ENCODE results near the gene RBP3.

RBP3 gene

GRCh38 chr10:47359101-47359500, 10.9 kb downstream of the RBP3 start:
- no peak for DNase-seq (ENCODE audit: low spot score)

DNA sequence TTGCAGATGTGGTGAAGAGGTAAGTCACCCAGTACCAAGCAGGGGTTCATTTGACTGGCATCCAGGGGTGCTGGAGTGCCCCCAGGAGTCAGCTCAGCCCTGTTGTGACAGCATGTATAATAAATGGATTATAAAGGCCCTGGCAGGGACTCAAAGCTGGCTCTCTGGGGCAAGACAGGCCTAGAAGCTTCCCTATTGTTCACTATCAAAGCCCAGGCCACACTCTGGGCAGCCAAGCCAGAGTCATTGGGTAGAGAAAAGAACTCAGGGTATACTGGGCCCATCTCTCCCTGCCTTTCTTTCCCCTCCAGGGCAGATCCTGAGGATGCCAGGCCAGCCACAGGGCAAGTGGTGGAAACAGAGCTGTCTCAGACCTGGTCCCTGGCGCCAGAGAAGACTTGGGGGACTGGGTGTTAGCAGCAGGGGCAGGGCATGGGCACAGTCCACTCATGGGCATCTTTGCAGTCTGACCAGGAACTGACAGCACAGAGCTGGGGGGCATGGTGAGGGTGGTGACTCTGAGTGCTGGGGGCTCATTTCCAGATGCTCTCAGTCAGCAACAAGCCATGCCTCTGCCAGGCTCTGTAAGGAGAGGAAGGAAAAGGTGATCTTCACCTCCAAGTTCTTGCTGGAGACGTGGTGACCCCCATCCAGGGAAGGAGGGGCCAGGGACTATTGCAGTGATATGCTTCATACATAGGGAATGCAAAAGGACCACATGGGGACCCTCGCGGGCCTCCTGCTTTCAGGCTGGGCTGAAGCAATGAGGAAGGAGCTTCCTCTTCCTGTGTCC, 11.7 kb downstream of the RBP3 start:
- DNase-seq (ENCODE audit: low spot score), result peak; percentile 26

- DNase-seq (ENCODE audit: low spot score), result no peak
These were observed 12.4 kb downstream of the RBP3 start for GRCh38 chr10:47360419-47361040.

DNA sequence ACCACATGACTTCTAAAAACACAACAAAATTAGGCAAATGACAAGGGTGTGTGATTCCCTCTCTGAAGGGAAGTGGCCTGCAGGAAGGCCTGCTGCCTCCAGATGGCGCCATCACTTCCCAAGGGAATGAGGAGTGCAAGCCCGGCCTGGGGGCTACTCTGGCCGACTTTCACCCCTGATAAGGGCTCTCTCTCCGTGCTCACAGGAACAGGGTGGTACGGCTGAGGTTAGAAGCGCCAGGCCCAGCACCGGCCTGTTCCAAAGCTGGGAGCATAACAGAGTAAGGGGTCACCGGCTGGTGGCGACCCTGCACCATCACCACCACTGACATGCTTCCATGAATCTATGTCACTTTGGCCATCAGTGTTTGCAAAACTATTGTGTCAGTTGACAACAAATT, 13.1 kb downstream of the RBP3 start:
- DNase-seq (ENCODE audit: low spot score), result peak; percentile 39

DNA sequence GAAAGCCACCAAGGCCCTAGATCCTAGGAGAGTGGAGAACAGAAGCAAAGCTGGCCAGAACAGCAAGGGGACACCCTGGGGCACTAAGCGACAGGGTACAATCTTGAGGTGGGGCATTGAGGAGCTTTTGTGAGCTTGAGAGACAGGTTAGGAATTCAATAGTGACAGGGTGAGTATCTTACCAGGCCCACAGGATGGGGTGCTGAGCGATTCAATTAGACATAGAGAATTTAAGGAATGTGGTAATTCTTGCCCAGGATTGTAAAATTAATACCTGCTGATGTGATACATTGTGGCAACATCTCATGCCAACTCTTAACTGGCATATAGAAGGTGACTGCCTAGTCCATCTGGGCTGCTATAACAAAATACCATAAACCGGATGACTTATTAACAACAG, 14.0 kb downstream of the RBP3 start:
- no peak for DNase-seq (ENCODE audit: low spot score)

DNA sequence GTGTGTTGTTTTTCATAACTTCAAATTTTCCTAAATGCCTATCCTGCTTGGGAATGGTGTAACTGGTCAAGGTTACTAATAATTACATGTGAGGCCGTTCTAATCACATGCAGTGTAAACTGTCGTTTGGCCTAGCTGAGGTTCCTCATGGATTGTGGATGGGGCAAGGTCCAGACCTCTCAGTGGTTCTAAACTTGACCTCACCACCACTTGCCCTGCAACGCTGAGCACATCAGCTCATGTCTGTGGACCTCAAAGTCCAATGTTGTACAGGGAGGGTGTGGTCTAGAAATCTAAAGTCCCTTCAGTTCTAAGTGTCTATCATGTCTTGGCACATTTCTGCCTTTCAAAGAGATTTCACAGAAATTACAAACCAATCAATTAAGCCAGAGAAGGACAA, 15.6 kb downstream of the RBP3 start:
- DNase-seq (ENCODE audit: low spot score), result no peak

DNA sequence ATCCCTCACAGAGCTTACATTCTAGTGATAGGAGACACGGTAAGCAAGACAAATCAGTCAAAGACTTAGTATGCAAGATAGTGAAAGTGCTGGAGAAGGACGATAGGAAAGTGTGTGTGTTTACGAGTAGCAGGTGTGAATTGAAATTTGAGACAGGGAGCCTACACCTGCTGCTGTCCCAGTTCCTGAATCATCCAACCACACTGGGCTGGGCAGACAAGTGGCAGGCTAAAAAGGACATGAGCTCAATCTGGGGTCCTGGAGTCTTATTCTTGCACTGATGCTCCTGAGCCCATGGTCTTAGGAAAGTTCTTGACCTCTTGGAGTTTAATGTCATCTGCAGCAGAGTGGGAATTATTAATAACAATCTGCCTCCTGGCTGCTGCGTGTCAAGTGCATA, 16.2 kb downstream of the RBP3 start:
- DNase-seq (ENCODE audit: low spot score), result no peak

DNA sequence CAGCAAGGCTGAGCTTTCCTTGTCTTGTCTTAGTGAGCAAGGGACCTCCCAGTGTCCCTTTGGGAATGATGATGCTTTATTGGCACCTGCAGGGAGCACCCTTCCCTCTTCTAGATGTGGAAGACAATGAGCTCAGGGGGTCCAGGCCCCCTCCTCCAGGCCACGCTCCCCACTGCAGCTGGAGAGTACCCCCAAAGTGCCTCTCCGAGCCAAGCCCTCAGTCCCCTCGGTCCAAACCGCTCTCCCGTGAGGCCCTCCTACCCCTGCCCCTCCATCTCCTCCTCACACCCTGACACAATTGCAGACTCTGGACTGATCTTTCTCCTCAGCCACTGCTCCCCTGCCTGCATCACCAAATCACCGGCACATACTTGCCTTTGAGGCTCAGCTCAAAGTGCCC, 16.7 kb downstream of the RBP3 start:
- DNase-seq (ENCODE audit: low spot score), result no peak

- no peak for DNase-seq (ENCODE audit: low spot score)
These were observed 17.4 kb downstream of the RBP3 start for GRCh38 chr10:47365431-47366180.

GRCh38 chr10:47366181-47366631, 18.0 kb downstream of the RBP3 start:
- no peak for DNase-seq (ENCODE audit: low spot score)

- no peak for DNase-seq (ENCODE audit: low spot score)
These were observed 18.7 kb downstream of the RBP3 start for GRCh38 chr10:47366731-47367460.

DNA sequence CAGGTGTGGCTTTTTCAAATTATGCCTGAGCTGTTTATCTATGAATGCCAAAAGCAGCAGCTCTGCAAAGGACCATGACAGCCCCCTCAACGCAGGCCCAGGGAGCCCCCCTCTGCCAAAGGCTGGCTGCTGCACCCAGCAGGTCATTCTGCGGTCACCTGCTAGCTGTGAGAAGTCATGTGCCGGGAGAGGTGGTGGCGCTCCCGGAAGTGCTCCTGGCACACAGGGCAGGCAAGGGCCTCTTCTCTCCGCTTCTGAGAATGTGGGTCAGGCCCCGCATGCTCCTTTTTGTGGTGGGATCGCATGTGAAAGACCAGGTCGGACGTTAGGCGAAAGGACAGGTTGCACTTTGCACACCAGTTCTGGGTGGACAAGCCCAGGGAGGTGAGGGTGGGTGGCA, 19.5 kb downstream of the RBP3 start:
- DNase-seq (ENCODE audit: low spot score), result no peak

GRCh38 chr10:47368431-47369180, 20.4 kb downstream of the RBP3 start:
- DNase-seq (ENCODE audit: low spot score), result no peak

DNA sequence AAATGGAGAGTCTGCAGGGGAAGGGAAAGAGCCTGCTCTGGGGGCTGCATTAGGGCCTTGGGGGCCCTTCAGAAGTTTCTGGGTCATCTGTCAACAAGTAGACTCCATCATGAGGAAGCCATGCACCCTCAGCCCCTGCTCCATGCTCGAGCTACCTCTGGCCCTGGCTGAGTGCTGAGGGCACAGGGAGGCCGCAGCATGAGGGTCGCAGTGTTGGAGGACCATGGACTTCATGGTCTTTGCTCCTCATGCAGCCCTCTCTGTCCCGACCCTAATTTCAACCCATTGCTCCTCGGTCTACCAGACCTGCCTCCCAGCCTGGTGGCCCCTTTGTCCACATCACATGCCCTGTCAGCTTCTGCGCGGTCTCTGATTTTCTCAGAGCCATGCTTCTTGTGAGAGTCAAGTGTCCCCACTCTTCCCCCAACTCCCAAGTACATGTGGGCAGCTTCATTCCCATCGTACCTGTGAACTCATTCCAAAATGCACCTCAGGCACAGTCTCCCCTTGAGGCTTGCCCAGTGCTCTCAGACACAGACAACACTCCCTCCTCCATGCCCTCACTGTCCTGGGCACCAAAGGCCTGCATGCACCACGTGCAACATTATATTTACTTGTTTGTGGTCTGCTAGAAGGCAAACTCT, 21.2 kb downstream of the RBP3 start:
- no peak for DNase-seq (ENCODE audit: low spot score)

- no peak for DNase-seq (ENCODE audit: low spot score)
These were observed 22.0 kb downstream of the RBP3 start for GRCh38 chr10:47370015-47370767.

GRCh38 chr10:47370878-47371277, 22.7 kb downstream of the RBP3 start:
- DNase-seq (ENCODE audit: low spot score), result no peak

- DNase-seq (ENCODE audit: low spot score), result no peak
These were observed 23.7 kb downstream of the RBP3 start for GRCh38 chr10:47371629-47372485.

DNA sequence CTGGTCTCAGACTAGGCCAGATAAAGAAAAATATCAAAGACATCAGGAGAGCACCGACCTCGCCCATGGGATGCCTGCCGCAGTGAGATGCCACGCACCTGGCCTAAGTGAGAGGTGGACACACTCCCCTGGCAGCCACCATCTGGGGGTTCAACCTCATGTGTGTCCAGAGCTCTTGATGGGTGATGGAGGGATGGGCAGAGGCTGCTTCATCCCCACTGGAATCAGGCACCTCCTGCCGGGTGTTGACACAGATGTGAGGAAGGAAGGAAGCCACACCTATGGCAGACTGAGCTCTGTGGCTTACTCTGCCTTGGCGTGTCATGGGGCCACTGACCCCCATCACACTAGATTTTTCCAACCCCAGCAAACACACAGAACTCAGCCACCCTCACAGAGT, 24.6 kb downstream of the RBP3 start:
- no peak for DNase-seq (ENCODE audit: low spot score)

Measured in globus pallidus (tissue), 1 donor.